ENCODE data around the gene SLC25A1. TPM values are rescaled to one million over a fixed set of nuclear protein-coding genes. Genes with fewer than 3 reads are reported as not detected.

SLC25A1 gene
- total RNA-seq, 1 experiment from 2014 or later = 151 TPM

DNA sequence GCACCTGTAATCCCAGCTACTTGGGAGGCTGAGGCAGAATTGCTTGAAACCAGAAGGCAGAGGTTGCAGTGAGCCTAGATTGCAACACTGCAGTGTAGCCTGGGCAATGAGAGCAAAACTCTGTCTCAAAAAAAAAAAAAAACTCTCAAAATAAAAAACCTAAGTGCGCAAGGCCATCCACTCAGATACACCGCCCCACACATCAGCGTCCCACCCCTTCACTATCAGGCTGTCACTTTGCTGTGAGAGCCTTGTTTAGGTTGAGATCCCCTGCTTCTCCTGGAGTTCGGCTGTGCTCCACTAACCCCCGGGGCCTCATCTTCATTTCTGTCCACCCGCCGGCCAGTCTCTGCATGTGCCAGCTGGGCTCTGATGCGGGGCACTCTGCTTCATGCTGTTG, 12.1 kb downstream of the SLC25A1 start:
- no peak overlapping the region for H4K5ac ChIP-seq (ENCODE audit: insufficient read length, low read depth, low read length)
- TF ChIP-seq, protein P1, sequence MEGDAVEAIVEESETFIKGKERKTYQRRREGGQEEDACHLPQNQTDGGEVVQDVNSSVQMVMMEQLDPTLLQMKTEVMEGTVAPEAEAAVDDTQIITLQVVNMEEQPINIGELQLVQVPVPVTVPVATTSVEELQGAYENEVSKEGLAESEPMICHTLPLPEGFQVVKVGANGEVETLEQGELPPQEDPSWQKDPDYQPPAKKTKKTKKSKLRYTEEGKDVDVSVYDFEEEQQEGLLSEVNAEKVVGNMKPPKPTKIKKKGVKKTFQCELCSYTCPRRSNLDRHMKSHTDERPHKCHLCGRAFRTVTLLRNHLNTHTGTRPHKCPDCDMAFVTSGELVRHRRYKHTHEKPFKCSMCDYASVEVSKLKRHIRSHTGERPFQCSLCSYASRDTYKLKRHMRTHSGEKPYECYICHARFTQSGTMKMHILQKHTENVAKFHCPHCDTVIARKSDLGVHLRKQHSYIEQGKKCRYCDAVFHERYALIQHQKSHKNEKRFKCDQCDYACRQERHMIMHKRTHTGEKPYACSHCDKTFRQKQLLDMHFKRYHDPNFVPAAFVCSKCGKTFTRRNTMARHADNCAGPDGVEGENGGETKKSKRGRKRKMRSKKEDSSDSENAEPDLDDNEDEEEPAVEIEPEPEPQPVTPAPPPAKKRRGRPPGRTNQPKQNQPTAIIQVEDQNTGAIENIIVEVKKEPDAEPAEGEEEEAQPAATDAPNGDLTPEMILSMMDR (conservative IDR thresholded peaks at IDR 0.05) = no peak
- H4K91ac ChIP-seq (ENCODE audit: insufficient read length, low read depth, low read length) = no peak overlapping the region
- H4K20me1 ChIP-seq (ENCODE audit: control insufficient read depth, insufficient read depth, insufficient read length) = no peaks in the 10 kb centered on the region
- no peak overlapping the region for H2BK5ac ChIP-seq (ENCODE audit: insufficient read length, low read length)
- Mint-ChIP-seq H3K9me3 (no peaks in the 10 kb centered on the region), H3K27ac (no peak overlapping the region), H3K4me3 (no peak overlapping the region), H3K27me3 (ENCODE audit: low read depth) (peaks cover 86% of the 10 kb centered on the region), H3K4me1 (peaks cover 11 to 22% of the 10 kb centered on the region in 2 experiments), H3K36me3 (ENCODE audit: insufficient read depth in 1 of 3, low read depth in 3 of 3) (no peaks in the 10 kb centered on the region)
- H3K18ac ChIP-seq (ENCODE audit: insufficient read length, low read depth, low read length) = no peak overlapping the region
- H3K23ac ChIP-seq (ENCODE audit: insufficient read length, low read depth, low read length) = no peak overlapping the region
- H3K9me3 ChIP-seq (ENCODE audit: control insufficient read depth, low read depth, low read length) = no peaks in the 10 kb centered on the region
- no peak overlapping the region for H2BK12ac ChIP-seq (ENCODE audit: insufficient read length, low read depth, low read length)
- H2AFZ ChIP-seq (ENCODE audit: low read length) = no peak overlapping the region
- no peak overlapping the region for H3T11ph ChIP-seq (ENCODE audit: low read length)
- no peak overlapping the region for H2BK20ac ChIP-seq (ENCODE audit: low read depth, low read length, poor library complexity, severe bottlenecking)
- H4K8ac ChIP-seq (replicated peaks; ENCODE audit: insufficient read length, low read depth, low read length) = no peak overlapping the region
- no peak overlapping the region for H2BK120ac ChIP-seq (ENCODE audit: low read depth, low read length, poor library complexity, severe bottlenecking)
- H3K27me3 ChIP-seq (ENCODE audit: insufficient read depth, low read length) = peaks cover 4% of the 10 kb centered on the region; the same call in 1 of the 2 replicates
- H3K4ac ChIP-seq (ENCODE audit: low read depth, low read length) = no peak overlapping the region
- H3K14ac ChIP-seq (ENCODE audit: insufficient read depth, low read length) = no peak overlapping the region
- H3K79me2 ChIP-seq (ENCODE audit: insufficient read depth, low read length) = no peaks in the 10 kb centered on the region
- peaks cover 7% of the 10 kb centered on the region for H3K23me2 ChIP-seq (ENCODE audit: insufficient read length, low read depth, low read length, poor library complexity, severe bottlenecking)
- H3K4me2 ChIP-seq (ENCODE audit: insufficient read depth, insufficient read length, low read length) = no peak overlapping the region
- H3K79me1 ChIP-seq (ENCODE audit: insufficient read depth, low read depth, low read length, poor library complexity, severe bottlenecking) = no peaks in the 10 kb centered on the region
- DNase-seq = no peak
- no peak overlapping the region for H2AK5ac ChIP-seq (ENCODE audit: insufficient read length, low read length)
- H2BK15ac ChIP-seq (ENCODE audit: low read depth, low read length) = no peak overlapping the region
- H3K27ac ChIP-seq (ENCODE audit: insufficient read length, low read depth, low read length) = no peak overlapping the region
- WGBS (ENCODE audit: extremely low coverage, insufficient read length, low lambda C conversion rate) = no CpG with 5 or more reads among the region's 8 CpGs
- no peak overlapping the region for H3K56ac ChIP-seq (ENCODE audit: insufficient read length, low read depth, low read length)
- no peaks in the 10 kb centered on the region; the same call in 1 of the 2 replicates for H3K4me1 ChIP-seq (ENCODE audit: insufficient read depth, low read length)
- H3K9ac ChIP-seq (ENCODE audit: extremely low read depth, insufficient read length, low read length) = no peak overlapping the region

All from H9 (cell line).